ENCODE measurements around the gene ERMARD.

DNA sequence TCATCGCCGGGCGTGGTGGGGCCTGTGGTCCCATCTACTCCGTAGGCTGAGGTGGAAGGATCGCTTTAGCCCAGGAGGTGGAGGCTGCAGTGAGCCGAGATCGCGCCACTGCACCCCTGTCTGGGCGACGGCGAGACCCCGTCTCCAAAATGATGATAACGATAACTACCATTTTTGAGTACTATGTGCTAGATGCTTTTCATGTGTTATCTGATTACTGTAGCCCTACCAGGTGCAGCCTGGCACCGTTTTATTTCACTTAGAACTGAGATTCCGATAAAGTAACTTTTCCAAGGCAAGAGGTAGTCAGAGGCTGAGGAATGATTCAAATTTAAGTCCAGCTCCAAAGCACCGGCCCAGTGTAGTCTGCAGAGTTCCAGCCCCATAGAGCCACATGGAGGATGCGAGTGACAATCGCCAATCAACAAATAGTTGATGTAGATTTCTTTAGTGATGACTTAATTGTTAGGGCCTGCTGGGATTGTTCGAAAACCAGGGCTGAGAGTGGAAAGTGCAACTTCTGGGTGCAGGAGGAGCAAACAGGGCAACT is 727 bp downstream of the ERMARD start:
- TF ChIP-seq, protein P1, sequence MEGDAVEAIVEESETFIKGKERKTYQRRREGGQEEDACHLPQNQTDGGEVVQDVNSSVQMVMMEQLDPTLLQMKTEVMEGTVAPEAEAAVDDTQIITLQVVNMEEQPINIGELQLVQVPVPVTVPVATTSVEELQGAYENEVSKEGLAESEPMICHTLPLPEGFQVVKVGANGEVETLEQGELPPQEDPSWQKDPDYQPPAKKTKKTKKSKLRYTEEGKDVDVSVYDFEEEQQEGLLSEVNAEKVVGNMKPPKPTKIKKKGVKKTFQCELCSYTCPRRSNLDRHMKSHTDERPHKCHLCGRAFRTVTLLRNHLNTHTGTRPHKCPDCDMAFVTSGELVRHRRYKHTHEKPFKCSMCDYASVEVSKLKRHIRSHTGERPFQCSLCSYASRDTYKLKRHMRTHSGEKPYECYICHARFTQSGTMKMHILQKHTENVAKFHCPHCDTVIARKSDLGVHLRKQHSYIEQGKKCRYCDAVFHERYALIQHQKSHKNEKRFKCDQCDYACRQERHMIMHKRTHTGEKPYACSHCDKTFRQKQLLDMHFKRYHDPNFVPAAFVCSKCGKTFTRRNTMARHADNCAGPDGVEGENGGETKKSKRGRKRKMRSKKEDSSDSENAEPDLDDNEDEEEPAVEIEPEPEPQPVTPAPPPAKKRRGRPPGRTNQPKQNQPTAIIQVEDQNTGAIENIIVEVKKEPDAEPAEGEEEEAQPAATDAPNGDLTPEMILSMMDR (IDR thresholded peaks at IDR 0.05 in 4 of 5, conservative IDR thresholded peaks at IDR 0.05 in 1 of 5), result no peak
- TF ChIP-seq POLR2A (IDR thresholded peaks at IDR 0.05), result no peak

Measured in gastrocnemius medialis (tissue), 4 donors.